B cell (primary cell): Measurements from ENCODE around the gene RBPJL. TPM values are rescaled to one million over a fixed set of nuclear protein-coding genes. Genes with fewer than 3 reads are reported as not detected.

Experiments used
- ATAC-seq: fragments of 200-7000 bp; cut with Tn5 transposase; one replicate; pipeline ENCODE4 v1.10.0; 2021; ENCODE audit warnings: low read depth, mild to moderate bottlenecking, moderate number of reproducible peaks, moderate library complexity
- CTCF ChIA-PET: fragments of 350-600 bp; sonication (Branson Sonifier 250); formaldehyde crosslinking; loops from one replicate; lab custom pipeline; 2021; ENCODE audit warnings: antibody characterized with exemption, inconsistent platforms; lab: Charles Lee
- POLR2A ChIA-PET: fragments of 350-600 bp; sonication (Branson Sonifier 250); formaldehyde crosslinking; loops from one replicate; lab custom pipeline; 2021; ENCODE audit warnings: antibody characterized with exemption; lab: Charles Lee
- DNase-seq: peaks from one replicate; pipeline ENCODE4 v3.0.0; 2013
- H2AFZ ChIP-seq: 2 replicates; pipeline ENCODE4 v1.6.1; 2012; ENCODE audit warnings: mild to moderate bottlenecking, low read depth, low read length; ENCODE audit not compliant: insufficient read depth, poor library complexity, severe bottlenecking
- H3K27ac ChIP-seq, 2 donors: 1 replicate in 1 of 2; 2 replicates in 1 of 2; pipeline ENCODE4 v1.5.1; 2012 to 2013; ENCODE audit warnings: low read length in 2 of 2, mild to moderate bottlenecking in 2 of 2, moderate library complexity in 1 of 2
- H3K27me3 ChIP-seq, 4 experiments: fragments of 200-600 bp in 1 of 4; sonication (generic) in 1 of 4; replicated peaks in 1 of 4; 1 replicate in 2 of 4; 2 replicates in 2 of 4; pipeline versions ENCODE4 v1.6.1 to v1.7.0; 2013 to 2016; ENCODE audit warnings: low read length in 3 of 4, mild to moderate bottlenecking in 2 of 4, mixed read lengths in 1 of 4, moderate library complexity in 1 of 4; ENCODE audit not compliant: insufficient read depth in 4 of 4, control insufficient read depth in 3 of 4; ENCODE audit errors: control extremely low read depth in 1 of 4
- H3K36me3 ChIP-seq, 2 experiments: replicated peaks in 1 of 2; 1 replicate in 1 of 2; 2 replicates in 1 of 2; pipeline versions ENCODE4 v1.6.1 to v1.7.1; 2013; ENCODE audit warnings: low read length in 1 of 2; ENCODE audit not compliant: insufficient read depth in 2 of 2, control insufficient read depth in 1 of 2; ENCODE audit errors: control extremely low read depth in 1 of 2, extremely low read depth in 1 of 2
- H3K4me1 ChIP-seq, 2 donors: fragments of 200-600 bp in 1 of 2; sonication (generic) in 1 of 2; 1 replicate in 1 of 2; 2 replicates in 1 of 2; pipeline versions ENCODE4 v1.5.1 to v1.6.1; 2013 to 2017; ENCODE audit warnings: low read length in 2 of 2; ENCODE audit not compliant: control insufficient read depth in 2 of 2, insufficient read depth in 2 of 2
- H3K4me2 ChIP-seq: replicated peaks from 2 replicates; pipeline ENCODE3; 2012; ENCODE audit warnings: mild to moderate bottlenecking, low read depth, low read length; ENCODE audit not compliant: poor library complexity, severe bottlenecking
- H3K4me3 ChIP-seq, 5 experiments: fragments of 200-600 bp in 1 of 5; sonication (generic) in 1 of 5; 1 replicate in 3 of 5; 2 replicates in 2 of 5; pipeline versions ENCODE4 v1.5.1 to v1.7.0; 2011 to 2016; ENCODE audit warnings: low read length in 4 of 5, mild to moderate bottlenecking in 4 of 5, low read depth in 2 of 5, control low read depth in 1 of 5, moderate library complexity in 1 of 5; ENCODE audit not compliant: insufficient read depth in 1 of 5; ENCODE audit errors: control extremely low read depth in 1 of 5, extremely low read depth in 1 of 5
- H3K79me2 ChIP-seq: fragments of 200-600 bp; sonication (generic); one replicate; pipeline ENCODE4 v1.6.0; 2016; ENCODE audit warnings: low read length; ENCODE audit not compliant: control insufficient read depth, insufficient read depth
- H3K9ac ChIP-seq: fragments of 200-600 bp; sonication (generic); 2 replicates; pipeline ENCODE4 v1.6.1; 2017; ENCODE audit warnings: mild to moderate bottlenecking, low read length, moderate library complexity
- H3K9me3 ChIP-seq, 3 donors: one replicate each; pipeline versions ENCODE4 v1.6.1 to v1.7.1; 2013; ENCODE audit warnings: low read length in 2 of 3; ENCODE audit not compliant: control insufficient read depth in 2 of 3, insufficient read depth in 1 of 3; ENCODE audit errors: control extremely low read depth in 1 of 3
- H4K20me1 ChIP-seq: 2 replicates; pipeline ENCODE4 v1.6.0; 2012; ENCODE audit warnings: mild to moderate bottlenecking, low read length; ENCODE audit not compliant: insufficient read depth, control insufficient read depth, poor library complexity, severe bottlenecking
- H3K27ac Mint-ChIP-seq: one replicate; pipeline ENCODE4 v1.8.0; 2021; ENCODE audit warnings: mixed read lengths
- H3K27me3 Mint-ChIP-seq: one replicate; pipeline ENCODE4 v1.8.0; 2021; ENCODE audit warnings: mixed read lengths
- H3K4me1 Mint-ChIP-seq: one replicate; pipeline ENCODE4 v1.8.0; 2021; ENCODE audit warnings: mixed read lengths
- H3K4me3 Mint-ChIP-seq: one replicate; pipeline ENCODE4 v1.8.0; 2021; ENCODE audit warnings: mixed read lengths
- H3K9me3 Mint-ChIP-seq: one replicate; pipeline ENCODE4 v1.8.0; 2022; ENCODE audit warnings: mixed read lengths; ENCODE audit not compliant: insufficient read depth
- EZH2 ChIP-seq: IDR thresholded peaks from 2 replicates; pipeline ENCODE4 v1.6.1; 2012; ENCODE audit warnings: borderline replicate concordance, low read depth, mild to moderate bottlenecking, moderate library complexity, low read length; ENCODE audit not compliant: insufficient read depth, poor library complexity, severe bottlenecking
- WGBS: methylation state at CpG from one replicate; pipeline ENCODE4 v1.1.5; 2013; ENCODE audit warnings: missing lambda C conversion rate; ENCODE audit not compliant: insufficient coverage; 5-methylcytosine and 5-hydroxymethylcytosine counted together
- intact Hi-C: fragments of 100-400 bp; cut with micrococcal nuclease; formaldehyde crosslinking; loops from one replicate; pipeline ENCODE4 v1.10.0; 2022
- polyA plus RNA-seq: library from polyadenylated mRNA; depleted of rRNA; stranded (reverse); fragments of >200 nt; gene quantifications from 2 replicates; pipeline ENCODE4 v1.2.3, GENCODE V29; 2012
- total RNA-seq, 2 donors: library from RNA; stranded (reverse); fragments of 120-200 nt in 1 of 2; gene quantifications; 1 replicate in 1 of 2; 2 replicates in 1 of 2; pipeline versions ENCODE4 v1.2.3 to v1.2.4, GENCODE V29; 2013 to 2022
- TF ChIP-seq, protein P1 (sequence below): fragments of 200-600 bp; IDR thresholded peaks from one replicate; pipeline ENCODE4 v1.8.0; 2022; ENCODE audit warnings: antibody characterized with exemption, mild to moderate bottlenecking

Gene RBPJL
- total and polyA plus RNA-seq, 2 donors (not counting 1 experiment from before 2014, with no cell fraction given): not detected

GRCh38 chr20:45289942-45290676 lies 16.5 kb upstream of the RBPJL start:
- no peak for ATAC-seq
- Histone ChIP-seq H3K36me3 (no peaks in the 10 kb centered on the region), H3K4me3 (no peak overlapping the region), H3K4me2 (no peak overlapping the region), H3K27me3 (peaks cover 0 to 29% (median 13%) of the 10 kb centered on the region in 4 experiments), H3K9me3 (peaks cover 0 to 3% (median 2%) of the 10 kb centered on the region in 3 donors), H3K27ac (no peak overlapping the region), H2AFZ (no peak overlapping the region), H3K9ac (no peak overlapping the region), H4K20me1 (no peaks in the 10 kb centered on the region), H3K4me1 (peaks cover 13 to 21% of the 10 kb centered on the region in 2 donors), H3K79me2 (no peaks in the 10 kb centered on the region)
- no peak for DNase-seq
- Mint-ChIP-seq H3K4me3 (no peak overlapping the region), H3K27me3 (peaks cover 47% of the 10 kb centered on the region), H3K27ac (no peak overlapping the region), H3K9me3 (no peaks in the 10 kb centered on the region), H3K4me1 (peaks cover 18% of the 10 kb centered on the region)
- no peak for TF ChIP-seq EZH2
- TF ChIP-seq, protein P1, sequence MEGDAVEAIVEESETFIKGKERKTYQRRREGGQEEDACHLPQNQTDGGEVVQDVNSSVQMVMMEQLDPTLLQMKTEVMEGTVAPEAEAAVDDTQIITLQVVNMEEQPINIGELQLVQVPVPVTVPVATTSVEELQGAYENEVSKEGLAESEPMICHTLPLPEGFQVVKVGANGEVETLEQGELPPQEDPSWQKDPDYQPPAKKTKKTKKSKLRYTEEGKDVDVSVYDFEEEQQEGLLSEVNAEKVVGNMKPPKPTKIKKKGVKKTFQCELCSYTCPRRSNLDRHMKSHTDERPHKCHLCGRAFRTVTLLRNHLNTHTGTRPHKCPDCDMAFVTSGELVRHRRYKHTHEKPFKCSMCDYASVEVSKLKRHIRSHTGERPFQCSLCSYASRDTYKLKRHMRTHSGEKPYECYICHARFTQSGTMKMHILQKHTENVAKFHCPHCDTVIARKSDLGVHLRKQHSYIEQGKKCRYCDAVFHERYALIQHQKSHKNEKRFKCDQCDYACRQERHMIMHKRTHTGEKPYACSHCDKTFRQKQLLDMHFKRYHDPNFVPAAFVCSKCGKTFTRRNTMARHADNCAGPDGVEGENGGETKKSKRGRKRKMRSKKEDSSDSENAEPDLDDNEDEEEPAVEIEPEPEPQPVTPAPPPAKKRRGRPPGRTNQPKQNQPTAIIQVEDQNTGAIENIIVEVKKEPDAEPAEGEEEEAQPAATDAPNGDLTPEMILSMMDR: no peak
- ChIA-PET CTCF (interaction anchor here (0.7 to 6.2 kb wide), 26 partner anchors 8 to 544 kb away, joined by 3 to 52 read pairs (median 4); partner anchors contain the start of gene KCNK15), POLR2A (no interaction called here)
- intact Hi-C loops: loop anchor here (10.0 kb wide), 1 partner anchor 605 kb away; no protein-coding TSS in a partner anchor
- WGBS: 82% methylated on average over 9 of the region's 13 CpGs
